Colon (tissue), 2 donors: ENCODE results near the gene CLIP1.
"Not testable (repeated sequence)": the region's sequence is repeated elsewhere in the genome, so short reads cannot be mapped to it uniquely, and the experiment has no call there.

Source experiments
- FAIRE-seq: peaks from 2 replicates; lab custom pipeline; 2012; peaks lifted over from hg19 to GRCh38; lab: Jason Lieb, UNC
- donor health status: control.
- donor health status: control.

CLIP1 gene

DNA sequence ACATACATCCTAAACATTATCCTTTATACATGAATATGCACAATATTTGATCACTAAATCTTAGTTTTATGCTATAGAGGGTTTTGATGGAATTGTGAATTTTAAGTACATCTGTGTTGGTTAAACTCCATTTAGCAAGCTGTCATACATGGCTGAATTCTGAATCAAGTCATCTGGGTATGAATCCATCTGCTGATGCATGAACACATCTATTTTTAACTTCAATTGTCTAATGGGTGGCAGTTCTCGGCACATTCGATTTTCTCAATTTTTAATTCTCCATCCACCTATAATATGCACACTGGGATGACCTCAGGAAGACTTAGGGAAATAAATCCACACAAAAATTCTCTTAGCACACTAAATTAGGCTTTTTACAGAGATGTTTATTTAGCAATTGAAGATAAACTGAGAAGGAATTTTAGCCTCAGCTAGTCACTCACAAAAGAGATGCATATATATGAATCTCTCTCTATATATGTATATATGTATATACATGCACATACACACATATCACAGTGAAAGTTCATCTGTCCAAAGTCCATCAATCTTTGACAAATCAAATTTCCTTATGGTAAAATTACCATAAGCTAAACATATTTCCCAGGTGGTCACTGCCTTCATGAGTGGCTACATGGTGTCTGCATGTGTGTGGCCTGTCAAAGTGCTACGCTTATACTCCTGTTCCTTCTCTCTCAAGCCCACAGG lies 111.7 kb downstream of the CLIP1 start:
- FAIRE-seq: no peak

DNA sequence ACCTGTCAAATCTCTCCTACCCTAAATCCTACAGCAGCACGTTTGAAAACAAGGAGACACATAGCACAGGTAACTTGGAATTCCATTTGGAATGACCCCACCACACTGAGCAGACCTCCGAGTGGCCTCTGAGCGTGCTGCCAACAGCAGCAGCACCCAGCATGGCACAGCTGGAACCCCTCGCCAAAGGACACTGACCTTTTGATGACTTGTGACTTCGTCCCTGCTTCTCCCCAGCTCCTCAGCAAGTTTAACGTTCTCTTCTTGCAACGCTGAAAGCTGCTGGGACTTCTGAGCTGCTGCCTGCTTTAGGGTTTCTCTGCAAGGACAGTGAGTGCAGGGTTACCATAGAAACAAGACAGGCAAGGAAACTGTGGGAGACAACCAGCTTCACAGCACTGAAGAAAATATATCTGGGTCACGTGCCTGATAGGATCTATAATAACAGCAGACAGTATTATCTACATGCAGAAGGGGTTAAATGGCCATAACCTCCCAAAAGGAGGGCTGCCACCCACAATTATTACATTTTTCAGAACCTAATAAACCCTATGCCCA lies 112.8 kb downstream of the CLIP1 start:
- FAIRE-seq: no peak

DNA sequence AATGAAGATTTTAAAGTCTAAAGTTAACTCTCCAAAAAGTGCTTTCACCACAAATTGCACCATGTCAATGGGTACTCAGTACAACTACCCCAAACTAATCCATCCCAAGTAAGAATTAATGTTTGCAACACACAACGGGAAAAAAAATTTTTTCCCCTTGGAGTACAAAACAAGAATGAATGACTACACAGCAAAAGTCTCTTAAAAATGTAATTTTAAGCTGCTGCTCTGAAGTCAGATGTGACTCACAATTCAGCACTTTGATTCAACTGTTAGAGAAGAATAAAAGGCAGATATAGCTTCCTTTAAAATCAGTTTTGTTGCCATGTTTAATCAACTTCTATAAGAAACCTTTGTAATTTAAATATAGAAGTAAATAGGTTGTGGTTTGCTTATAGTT lies 113.7 kb downstream of the CLIP1 start:
- FAIRE-seq: no peak

DNA sequence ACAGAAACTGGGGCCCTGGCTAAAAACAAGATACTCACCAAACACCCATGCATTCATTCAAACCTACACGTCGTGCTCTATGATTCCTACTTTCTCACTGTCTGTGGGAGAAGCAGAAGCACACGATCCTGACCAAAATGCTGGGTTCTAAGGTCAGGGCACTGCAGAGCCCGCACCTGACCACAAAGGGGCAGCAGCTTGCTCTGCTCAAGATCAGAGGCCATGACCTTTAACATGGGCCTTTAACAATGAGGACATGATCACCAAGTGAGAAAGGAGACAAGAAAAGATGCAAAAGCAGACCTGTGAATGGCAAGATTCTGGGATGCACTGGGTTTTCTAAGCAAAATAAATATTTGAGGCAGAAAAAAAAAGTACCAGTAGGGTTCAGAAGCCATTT lies 116.1 kb downstream of the CLIP1 start:
- no peak for FAIRE-seq

DNA sequence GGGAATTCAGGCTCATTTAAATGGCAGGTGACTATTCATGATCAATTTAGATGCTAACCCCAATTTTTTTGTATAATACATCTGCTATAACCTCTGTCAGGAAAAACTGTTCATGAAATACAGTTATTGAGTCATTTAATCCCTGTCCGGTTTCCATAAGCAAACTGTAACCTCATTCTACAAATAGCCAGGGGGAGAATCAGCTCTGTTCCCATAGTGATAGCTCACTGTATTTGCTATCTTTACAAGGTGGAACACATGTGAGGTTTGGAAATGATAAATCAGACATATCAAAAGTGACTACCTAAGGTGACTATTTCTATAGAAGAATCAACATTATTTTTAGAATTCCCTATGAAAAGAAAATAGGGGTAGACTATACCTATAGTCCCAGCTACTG lies 117.5 kb downstream of the CLIP1 start:
- FAIRE-seq: no peak

DNA sequence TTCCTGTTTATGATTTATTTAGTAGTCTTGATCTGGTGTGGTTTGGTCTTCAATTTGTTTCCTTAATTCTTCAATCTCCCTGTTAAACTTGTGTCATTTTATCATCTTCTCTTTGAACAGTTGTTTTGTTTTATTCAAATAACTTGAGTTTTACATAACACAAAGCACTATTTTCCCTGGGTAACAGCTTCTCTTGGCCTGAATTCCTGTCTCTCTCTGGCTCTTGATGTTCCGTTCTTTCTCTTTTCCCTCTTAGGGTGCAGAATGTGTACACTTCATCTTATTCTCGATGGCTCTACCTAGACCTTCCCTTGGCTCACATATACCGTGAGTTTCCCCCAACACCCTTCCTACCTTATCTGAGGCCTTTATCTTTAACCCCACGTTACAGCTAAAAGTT lies 119.4 kb downstream of the CLIP1 start:
- no peak for FAIRE-seq

DNA sequence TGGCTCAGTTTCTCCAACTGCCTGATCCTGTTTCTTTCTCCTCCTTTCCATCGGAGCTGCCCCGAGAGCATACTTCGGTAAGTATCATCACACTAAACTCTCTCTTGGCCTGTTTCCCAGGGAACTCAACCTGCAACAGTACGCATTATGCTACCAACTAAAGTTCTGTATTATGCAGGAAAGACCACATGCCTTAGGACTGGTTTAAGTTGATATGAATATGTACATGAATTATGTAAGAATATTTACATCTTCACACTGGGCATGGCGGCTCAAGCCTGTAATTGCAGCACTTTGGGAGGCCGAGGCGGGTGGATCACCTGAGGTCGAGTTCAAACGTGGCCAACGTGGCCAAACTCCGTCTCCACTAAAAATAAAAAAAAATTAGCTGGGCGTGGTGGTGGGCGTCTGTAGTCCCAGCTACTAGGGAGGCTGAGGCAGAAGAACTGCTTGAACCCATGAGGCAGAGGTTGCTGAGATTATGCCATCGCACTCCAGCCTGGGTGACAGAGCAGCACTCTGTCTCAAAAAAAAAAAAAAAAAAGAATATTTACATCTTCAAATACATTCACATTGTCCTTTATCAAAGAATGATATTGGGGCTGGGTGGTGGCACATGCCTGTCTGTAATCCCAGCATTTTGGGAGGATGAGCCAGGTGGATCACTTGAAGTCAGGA lies 124.3 kb downstream of the CLIP1 start:
- FAIRE-seq: no peak

DNA sequence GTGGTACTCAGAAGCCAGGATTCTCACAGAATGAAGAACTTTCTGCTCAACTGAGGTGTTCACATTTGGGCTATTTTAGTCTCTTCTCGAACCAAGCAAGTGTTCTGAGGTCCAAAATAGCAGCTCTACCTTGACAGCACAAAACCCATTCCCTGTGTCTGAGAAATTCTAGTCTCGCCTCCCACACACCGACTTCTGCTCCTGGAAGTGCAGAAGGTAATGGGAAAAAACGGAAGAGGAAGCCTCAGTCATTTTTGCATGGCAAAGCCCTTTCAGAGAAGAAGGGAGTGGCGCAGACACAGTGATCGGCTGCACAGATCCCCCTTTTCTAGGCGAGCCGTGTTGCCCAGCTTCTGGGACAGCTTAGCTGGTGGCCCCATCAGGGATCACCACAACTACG lies 125.0 kb downstream of the CLIP1 start:
- no peak for FAIRE-seq

DNA sequence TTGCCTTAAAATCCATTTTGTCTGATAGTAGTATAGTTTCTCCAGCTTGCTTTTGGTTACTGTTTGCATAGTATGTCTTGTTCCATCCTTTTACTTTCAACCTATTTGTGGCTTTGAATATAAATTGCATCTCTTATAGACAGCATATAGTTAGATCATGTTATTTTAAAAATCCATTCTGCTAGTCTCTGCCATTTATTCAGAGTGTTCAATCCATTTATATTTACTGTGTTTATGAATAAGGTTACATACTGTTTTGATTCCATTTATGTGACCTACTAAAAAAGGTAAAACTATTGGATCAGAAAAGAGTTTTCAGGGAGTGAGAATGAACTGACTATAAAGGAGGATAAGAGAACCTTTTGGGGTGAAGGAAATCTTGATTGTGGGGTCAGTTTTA lies 126.6 kb downstream of the CLIP1 start:
- no peak for FAIRE-seq

DNA sequence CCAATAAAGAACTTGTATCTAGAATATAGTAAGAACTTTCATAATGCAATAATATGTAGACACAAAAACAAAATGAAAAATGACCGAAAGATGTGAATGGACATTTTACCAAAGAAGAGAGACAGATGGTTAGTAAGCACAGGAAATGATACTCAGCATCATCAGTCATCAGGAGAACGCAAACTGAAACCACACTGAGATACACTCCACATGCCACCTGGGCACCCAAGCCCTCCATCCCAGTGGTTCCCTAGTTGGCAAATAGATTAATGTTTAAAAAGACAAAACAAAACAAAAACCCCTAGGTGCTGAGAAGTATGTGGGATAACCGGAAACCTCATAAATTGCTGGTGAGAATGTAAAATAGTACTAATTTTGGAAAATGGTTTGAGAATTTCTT lies 129.4 kb downstream of the CLIP1 start:
- FAIRE-seq: no peak

DNA sequence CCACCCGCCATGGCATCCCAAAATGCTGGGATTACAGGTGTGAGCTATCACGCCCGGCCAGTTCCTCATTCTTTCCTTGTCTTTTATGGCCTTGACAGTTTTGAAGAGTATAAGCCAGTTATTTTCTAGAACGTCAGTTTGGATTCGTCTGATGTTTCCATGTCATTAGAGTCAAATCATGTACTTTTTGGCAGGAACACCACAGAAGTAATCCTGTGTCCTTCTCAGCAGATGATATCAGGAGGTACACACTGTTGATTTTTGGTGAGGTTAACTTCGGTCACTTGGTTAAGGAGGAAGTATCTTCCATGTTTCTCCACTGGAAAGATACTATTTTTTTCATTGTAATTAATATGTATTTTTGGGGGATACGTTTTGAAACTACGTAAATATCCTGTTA lies 131.0 kb downstream of the CLIP1 start:
- no peak for FAIRE-seq

DNA sequence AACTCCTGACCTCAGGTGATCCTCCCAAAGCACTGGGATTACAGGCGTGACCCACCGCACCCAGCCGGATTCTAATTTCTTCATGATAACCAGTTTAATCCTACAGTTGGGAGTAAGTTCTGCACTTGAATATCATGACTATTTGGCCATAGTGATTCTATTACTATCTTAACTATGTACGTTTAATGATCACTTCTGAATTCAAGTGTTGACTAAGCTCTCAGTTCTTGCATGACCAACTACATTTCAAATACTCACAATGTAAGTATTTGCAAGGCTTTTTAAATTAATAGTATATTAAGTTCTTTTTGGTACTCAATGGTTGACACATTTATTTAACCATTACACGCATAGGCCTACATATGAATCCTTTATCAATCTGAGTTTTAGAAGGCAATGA lies 138.8 kb downstream of the CLIP1 start:
- no peak for FAIRE-seq

DNA sequence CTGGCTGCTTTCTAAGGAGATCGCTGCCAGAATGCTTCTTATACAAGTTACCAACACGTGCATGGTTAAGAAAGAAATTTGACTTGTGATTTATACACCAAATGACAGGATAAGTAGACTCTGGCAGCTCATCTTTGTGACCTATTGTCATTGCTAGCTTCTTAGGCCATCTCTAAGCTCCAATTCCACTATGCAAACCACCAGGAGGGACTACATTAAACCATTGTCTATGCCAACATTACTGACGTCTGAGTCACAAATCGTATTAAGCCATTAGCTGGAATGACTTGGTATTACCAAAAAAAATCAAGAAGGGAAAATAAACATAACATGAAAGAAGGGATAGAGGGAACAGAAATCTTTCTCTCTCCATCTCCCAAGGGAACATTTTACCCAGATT lies 140.4 kb downstream of the CLIP1 start:
- no peak for FAIRE-seq

DNA sequence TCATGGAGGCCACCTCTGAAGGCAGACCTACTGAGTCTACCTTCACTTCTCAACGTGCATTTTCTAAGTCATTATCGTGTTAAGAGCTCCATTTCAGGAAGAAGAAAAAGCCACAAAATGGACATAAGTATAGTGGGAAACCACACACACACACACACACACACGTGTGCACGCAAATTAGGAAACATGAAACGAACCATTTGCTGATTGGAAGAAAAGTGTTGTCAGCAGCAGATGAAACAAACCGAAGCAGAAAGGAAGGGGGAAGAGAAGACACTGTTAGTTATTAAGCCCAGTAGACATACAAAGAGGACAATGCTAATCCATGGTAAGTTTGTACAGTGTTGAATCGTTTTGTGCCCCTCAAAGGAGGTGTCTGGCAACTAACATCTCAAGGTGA lies 146.2 kb downstream of the CLIP1 start:
- FAIRE-seq: no peak

DNA sequence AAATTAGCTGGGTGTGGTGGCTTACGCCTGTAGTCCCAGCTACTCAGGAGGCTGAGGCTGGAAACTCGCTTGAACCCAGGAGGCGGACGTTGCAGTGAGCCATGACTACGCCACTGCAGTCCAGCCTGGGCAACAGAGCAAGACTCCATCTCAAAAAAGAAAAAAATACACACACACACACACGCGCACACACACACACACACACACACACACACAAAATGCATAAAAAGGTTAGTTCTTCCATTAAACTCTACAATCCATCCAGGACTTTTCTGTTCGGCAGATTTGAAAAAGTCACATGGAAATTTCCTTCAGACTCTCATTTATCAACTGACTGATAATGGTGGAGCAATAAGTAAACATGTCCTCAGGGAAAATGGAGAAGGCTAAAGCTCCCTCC lies 147.0 kb downstream of the CLIP1 start:
- no peak for FAIRE-seq

DNA sequence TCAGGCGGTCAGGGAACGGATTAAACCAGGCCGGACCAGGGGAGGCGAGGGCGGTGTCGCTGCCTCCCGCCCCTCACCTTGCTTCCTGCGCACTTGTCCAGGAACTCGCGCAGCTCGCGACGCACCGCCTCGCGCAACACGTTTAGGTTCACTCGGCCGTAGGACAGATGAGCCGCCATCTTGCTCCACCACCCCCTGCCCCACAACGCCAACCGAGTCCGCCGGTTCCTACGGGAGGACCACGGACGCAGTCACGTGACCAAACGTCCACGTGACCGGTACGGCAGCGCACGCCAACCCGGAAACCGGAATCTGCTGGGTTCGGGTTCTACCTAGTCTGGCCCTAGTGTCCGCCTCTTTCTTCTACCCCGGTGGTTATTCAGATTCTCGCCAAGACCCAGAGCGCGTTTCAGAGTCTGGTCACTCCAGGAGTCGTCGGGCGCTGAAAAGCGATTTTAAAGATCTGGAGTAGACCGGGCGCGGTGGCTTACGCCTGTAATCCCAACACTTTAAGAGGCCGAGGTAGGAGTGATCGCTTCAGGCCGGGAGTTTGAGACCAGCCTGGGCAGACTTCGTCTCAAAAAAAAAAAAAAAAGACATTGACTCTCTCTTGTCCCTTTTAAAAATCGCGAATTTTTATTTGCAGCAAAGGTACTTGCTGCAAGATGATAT lies 156.1 kb downstream of the CLIP1 start, which contains the start of gene VPS33A:
VPS33A (minus strand) TSS at position 265 of the 672 bp plus-strand sequence; CDS start at position 179, 86 bp downstream.
- no peak for FAIRE-seq

DNA sequence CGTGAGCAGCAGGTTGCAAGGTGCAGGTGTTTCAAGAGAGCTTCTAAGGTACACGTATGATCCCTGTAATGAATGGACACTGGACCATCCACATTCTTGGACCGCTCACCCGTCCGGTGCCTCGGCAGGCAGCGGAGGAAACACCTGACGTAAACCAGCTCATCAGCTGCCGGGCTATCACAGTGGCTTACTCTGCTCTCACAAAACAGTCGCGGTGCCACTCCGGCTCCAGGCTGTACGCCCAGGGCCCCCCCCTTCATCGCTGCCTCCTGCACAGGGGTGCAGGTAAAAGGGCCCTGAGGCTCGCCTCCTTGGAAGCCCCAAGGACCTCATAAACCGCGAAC lies 156.6 kb downstream of the CLIP1 start:
- FAIRE-seq: no peak

DNA sequence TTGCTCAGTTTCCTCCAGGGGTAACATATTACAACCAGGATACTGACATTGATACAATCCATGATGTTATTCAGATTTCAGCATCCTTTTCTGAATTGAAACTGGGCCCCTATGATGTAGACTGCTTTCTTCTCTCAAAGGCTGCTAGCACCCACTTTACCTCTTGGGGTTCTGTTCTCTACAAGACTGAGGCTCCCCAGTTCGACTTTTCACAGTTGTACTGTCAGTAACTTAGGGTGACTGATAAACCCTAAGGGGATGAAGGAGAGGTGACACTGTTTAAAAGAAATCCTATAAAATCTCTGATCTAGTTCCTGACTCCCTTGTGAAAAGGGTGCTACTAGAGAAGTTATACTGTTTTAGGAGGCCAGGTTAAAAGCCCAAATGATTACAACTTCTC lies 157.0 kb downstream of the CLIP1 start:
- no peak for FAIRE-seq

DNA sequence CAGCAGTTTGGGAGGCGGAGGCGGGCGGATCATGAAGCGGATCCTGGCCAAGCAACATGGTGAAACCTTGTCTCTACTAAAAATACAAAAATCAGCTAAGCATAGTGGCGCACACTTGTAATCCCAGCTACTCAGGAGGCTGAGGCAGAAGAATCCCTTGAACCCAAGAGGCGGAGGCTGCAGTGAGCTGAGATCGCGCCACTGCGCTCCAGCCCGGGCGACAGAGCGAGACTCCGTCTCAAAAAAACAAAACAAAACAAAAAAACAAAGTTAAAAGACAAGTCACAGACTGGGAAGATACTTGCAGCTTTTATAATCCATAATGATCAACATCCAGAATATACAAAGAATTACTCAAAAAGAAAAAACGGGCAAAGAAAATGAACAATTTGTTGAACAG lies 161.7 kb downstream of the CLIP1 start:
- not testable (repeated sequence) for FAIRE-seq

DNA sequence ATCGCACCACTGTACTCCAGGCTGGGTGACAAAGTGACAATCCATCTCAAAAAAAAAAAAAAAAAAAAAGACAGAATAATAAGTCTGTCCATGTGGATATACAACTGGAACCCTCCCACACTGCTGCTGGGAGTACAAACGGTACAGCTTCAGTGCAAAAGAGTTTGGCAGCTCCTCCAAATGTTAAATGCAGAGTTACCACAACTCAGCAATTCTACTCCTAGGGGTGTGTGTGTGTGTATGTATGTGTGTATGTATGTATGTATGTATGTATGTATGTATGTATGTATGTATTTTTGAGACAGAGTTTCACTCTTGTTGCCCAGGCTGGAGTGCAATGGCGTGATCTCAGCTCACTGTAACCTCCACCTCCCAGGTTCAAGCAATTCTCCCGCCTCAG lies 163.5 kb downstream of the CLIP1 start:
- FAIRE-seq: not testable (repeated sequence)

DNA sequence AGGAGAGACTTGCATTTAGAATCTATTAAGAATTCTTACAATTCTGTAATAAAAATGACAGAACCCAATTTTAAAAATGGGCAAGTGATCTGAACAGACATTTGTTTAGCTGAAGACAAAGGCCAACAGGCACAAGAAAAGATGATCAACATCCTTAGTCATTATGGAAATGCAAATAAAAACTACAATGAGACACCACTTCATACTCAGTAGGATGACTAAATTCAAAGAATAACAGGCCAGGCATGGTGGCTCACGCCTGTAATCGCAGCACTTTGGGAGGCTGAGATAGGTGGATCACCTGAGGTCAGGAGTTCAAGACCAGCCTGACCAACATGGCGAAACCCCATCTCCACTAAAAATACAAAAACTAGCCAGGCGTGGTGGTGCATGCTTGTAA lies 164.0 kb downstream of the CLIP1 start:
- FAIRE-seq: not testable (repeated sequence)

DNA sequence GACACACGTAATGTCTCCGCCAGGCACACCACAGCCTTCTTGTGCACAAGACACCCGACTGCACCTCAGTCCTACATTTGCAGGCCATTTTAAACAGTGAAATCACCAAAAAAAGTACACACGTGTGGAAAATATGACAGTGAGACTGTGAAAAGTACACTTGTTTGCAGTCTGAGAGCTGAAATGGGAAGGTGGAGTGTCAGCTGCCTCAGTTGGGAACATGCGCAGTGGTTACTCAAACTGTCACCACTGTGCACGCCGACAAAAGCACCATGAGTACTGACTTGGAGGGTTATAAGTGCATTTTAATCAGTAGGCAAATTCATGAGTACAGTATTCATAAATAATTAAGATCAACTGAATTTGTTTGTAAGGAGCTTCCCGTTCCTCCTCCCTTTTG lies 171.9 kb downstream of the CLIP1 start:
- FAIRE-seq: no peak

DNA sequence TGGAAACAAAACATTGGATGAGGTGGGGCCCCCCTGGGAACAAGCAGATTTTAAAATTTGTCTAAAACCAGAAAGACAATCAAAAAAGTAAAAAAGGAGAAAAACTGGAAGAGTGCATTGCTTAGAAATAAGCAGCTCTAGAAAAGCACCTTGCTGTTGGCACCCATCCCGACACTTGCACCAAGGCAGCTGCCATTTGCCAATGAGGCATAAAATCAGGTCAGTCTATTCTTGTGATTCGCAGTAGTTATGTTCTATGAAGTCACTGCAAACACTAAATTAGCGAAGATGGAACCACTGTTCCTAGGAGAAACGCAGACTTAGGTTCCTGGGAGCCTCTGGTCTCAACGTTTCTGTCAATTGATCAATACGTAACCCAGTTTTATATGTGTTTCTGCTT lies 172.4 kb downstream of the CLIP1 start:
- no peak for FAIRE-seq
